AG08396 (cell line): ENCODE measurements around the gene FAM13A.
"Not testable (repeated sequence)": the region's sequence is repeated elsewhere in the genome, so short reads cannot be mapped to it uniquely, and the experiment has no call there.

Experiments
- DNase-seq: peaks from one replicate; pipeline ENCODE4 v3.0.0; 2012; ENCODE audit warnings: low spot score, mixed read lengths

The FAM13A gene

DNA sequence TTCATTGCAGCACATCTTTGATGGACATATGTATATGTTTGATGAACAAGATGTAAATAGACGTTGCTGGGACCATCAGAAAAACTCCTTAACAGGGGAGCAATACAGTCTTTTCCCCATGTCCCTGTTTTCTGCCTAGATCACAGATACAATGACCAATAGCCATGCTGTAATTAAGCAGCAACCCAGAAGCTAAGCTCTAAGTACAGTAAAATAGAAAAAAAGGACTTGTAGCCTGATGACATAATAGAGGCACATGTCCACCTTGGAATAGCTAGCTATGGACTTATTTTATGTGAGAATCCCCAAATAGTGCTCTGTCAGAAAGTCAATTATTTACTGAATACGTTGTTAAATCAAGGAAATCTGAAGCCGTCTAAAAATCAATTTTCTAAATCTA, 14.9 kb downstream of the FAM13A start:
- no peak for DNase-seq

DNA sequence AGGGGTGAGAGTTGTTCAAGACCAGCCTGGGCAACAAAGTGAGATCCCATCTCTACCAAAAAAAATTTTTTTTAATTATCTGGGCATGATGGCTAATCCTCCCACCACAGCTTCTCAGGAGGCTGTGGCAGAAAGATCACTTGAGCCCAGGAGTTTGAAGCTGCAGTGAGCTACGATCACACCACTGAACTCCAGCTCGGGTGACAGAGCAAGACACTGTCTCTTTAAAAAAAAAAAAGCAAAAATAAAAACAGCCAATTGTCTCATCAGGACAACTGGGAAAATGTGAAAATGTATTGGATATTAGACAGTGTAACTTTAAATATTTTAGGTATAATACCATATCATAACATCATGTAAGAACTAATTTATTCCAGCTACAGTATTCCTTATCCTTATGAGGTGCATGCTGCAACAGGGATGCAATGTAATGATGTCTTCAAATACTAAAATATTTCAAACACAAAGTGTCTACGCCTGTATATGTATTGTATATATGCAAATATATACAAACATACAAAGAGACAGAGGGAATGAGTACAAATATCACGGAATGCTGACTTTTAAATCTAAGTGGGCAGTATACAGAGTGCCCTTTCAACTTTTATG, 17.2 kb downstream of the FAM13A start:
- no peak for DNase-seq

DNA sequence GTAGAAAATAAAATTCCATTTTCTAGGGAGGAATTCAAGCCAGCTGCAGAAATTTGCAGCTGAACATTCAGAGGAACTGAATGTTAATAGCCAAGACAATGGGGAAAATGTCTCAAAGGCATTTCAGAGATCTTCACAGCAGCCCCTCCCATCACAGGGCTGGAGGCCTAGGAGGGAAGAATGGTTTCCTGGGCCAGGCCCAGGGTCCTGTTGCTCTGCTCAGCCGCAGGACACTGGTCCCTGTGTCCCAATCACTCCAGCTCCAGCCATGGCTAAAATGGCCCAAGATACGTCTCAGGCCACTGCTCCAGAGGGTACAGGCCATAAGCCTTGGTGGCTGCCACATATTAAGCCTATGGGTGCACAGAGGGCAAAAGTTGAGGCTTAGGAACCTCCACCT, 20.4 kb downstream of the FAM13A start:
- no peak for DNase-seq

DNA sequence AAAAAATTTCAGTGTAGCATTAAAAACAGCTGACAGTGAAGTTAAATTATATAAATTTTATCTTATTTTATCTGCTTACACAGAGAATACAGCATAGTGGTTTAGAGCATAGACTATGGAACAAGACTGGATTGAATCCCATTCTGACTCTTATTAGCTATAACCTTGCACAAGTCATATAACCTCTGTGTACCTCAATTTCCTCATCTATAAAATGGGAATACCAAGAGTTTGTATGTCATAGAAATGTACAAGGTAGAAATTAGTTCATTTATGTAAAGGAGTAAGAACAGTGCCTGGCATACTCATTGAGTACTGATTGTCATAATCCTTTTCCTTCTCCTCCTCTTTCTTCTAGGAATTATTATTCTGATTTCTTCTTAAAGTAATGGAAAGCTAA, 25.7 kb downstream of the FAM13A start:
- DNase-seq, result no peak

DNA sequence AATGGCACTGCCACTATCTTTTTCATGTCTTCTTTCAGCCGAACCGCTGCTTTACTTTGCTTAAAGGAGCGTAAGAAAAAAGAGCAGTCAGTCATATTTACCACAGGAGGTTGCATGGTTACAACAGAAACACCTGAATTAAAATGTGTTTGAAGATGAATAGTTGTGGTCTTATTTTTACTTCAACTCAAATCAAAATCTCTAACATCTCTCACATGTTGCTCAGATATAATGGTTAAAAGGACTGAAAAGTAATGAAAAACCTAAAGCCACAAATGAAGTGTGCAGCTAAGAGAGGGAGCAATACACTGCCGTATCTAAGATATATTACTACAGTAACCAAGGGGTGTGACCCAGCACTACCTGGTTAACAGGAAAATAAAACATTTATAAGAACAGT, 27.4 kb downstream of the FAM13A start:
- DNase-seq, result no peak

DNA sequence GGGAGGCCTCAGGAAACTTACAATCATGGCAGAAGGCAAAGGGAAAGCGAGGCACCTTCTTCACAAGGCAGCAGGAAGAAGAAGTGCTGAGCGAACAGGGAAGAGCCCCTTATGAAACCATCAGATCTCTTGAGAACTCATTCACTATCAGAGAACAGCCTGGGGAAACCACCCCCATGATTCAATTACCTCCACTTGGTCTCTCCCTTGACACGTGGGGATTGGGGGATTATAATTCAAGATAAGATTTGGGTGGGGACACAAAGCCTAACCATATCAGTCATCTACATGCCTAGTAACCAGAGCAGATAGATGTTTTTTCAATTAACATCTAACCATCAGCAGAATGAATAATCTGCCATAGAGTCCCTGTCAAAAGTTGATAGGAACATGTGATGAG, 30.4 kb downstream of the FAM13A start:
- DNase-seq, result no peak

DNA sequence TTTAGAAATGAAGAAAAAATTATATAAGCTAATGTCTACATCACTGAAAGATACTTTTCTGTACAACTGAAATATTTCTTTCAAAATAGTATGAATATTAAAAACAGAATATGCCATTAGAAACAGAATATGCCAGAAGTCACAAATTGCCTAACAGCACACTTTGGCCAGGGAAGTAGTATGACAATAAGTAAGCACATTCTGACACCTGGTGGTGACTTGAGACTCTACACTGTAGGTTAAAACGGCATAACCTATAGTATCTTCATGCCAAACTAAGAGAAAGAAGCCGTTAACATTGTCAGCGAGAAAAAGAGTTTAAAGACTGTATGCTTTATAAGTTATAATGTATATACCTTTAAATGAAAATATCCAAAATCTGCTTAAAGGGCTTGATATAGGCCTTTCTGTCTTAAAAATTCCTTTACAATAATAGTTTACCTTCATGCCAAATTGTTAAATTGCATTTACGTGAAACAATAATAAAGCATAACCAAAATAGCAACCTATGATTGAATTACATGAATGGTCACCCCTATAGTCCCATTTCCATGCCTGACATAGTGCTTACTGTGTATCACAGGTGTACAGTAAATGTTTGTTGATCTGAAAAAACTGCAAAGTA, 32.8 kb downstream of the FAM13A start:
- DNase-seq, result peak; percentile 64

DNA sequence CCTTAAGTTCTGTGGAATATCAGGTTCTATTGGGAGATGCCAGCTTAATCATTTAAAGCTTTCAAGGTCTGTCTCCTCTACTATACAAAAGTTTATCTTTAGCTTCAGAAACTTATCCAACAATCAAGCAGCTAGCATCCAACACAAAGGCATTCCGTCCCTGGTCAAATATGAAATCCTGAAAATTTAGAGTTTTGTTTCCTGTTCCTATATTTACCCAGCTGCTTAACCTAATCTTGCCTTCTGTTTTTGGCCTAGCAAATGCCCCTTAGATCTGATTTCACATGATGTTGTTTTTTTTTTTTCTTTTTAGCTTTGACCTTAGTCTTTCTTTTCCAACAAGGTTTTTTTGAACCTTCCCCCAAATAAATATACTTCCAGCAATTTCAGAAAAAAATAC, 33.8 kb downstream of the FAM13A start:
- no peak for DNase-seq

DNA sequence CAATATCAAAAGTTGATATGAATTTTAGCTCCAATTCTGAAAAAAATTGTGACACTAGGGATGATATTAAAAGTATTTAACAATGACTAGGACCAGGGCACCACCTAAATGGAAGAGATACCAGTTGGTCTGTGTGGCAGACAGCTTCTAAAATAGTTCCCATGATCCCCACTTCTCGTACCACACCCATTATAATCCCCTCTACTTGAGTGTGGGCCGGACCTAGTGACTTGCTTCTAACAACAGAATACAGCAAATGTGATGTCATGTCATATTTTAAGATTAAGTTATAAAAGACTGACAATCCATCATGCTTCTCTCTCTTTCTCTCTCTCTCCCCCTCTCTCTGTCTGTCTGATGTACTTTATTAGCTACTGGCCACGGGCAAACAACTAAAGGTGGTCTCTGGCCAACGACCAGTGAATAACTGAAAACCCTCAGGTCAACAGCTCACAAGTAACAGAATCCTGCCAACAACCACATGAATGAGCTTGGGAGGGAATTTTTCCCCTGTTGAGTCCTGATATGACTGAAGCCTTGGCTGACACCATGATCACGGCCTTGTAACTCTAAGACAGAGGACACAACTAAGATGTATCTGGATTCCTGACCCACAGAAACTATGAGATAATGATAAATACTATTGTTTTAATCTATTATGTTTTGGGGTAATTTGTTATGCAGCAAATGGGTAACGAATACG, 34.4 kb downstream of the FAM13A start:
- DNase-seq, result no peak

DNA sequence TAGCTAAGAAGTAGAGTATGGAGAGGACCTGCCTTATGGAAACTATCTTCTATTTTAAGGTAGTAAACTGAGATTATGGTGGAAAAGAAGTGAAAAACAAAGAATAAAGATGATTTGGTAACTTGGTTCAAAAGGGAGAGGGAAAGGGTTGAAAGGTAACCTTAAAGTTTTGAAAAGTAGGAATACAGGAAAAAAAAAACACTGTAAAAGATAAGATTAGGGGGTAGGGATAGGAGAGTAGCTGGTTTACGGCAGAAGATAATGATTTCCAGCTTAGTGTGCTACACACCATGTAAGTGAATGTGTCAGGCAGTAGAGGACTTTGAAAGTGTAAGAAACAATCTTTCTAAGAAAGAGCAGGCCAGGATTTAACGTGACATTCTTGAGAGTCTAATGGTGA, 35.3 kb downstream of the FAM13A start:
- no peak for DNase-seq

DNA sequence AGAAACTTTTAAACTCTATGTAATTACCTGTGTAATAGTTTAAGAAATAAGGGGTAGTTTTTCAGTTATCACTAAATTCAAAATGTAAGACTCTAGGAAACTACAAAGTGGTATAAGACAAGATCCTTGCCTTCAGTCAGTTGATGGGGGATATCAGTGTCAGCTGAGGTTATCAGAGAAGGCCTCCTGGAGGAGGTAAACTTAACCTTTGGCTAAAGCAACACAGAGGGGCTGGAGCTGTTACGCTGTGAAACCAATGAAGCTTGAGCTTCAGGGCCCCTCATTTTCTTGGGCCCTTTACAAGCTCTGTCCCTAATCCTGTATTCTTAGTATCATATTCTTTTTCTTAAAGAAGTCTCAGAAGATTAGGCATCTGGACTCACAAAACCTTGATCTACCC, 35.9 kb downstream of the FAM13A start:
- no peak for DNase-seq

DNA sequence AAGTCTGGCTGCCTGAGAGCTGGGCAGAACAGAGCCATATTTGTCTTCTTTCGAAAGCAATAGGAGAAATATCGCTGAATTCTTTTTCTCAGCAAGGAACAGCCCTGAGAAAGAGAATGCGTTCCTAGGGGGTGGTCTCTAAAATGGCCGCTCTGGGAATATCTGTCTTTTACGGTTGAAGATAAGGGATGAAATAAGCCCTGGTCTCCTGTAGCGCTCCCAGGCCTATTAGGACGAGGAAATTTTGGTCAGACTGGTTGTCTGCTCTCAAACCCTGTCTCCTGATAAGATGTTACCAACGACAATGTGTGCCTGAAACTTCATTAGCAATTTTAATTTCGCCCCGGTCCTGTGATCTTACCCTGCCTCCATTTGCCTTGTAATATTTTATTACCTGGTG, 42.1 kb downstream of the FAM13A start:
- not testable (repeated sequence) for DNase-seq

DNA sequence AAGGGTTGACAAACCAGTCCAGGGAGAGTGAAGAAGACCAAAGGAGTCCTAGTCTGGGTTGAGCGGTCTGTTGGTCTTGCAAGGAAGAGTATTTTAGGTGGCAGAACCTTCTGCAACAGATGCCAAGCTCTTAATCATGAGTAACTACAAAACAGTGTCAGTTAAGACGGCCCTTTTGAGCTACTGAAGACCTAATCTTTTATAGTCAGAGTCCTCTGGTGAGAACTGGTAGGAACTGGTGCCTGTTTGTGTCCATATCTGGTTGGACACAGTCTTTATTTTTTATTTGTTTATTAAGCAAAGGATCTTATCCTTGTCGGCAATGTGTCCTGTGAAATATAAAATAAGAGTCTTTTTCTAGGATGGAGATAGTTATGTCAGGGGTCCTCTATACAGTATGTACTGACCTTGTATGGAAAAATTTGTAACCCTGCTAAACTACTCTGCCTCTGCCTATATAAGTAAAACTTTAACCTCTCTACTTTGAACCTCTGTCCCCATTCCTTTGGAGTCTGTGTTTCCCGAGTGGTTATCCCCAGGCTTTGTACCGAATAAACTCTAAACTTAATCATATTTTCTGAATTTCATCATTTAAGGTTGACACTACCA, 47.1 kb downstream of the FAM13A start:
- DNase-seq, result no peak

DNA sequence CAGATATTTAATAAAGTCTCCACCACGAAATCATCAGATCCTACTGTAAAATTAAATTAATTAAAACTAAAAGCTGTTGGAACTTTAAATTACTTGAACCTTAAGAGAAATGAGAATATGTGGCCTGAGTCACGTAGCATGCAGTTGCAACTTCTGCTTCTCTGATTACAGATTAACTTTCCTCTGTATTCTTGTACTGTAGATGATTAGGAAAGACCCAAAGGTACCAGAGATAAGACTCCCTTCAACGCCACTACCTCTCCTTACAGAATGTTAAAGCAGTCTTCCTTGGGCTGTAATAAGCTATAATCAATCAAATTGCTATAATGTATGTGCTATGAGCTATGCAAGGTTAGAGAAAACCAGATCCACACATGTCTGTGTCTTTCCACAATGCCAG, 47.9 kb downstream of the FAM13A start:
- no peak for DNase-seq

DNA sequence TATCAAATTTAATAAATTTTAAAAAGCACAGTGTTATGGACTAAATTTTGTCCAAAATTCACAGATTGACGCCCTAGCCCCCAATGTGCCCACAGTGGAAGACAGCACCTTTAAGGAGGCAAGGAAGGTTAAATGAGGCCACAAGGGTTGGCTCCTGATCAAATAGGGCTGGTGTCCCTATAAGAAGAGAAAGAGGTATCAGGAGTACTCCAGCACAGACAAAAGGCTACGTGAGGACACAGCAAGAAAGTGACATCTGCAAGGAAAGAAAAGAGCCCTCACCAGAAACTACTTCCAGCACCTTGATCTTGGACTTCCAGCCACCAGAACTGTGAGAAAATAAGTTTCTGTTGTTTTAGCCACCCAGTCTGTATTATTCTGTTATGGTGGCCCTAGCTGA, 48.8 kb downstream of the FAM13A start:
- no peak for DNase-seq

DNA sequence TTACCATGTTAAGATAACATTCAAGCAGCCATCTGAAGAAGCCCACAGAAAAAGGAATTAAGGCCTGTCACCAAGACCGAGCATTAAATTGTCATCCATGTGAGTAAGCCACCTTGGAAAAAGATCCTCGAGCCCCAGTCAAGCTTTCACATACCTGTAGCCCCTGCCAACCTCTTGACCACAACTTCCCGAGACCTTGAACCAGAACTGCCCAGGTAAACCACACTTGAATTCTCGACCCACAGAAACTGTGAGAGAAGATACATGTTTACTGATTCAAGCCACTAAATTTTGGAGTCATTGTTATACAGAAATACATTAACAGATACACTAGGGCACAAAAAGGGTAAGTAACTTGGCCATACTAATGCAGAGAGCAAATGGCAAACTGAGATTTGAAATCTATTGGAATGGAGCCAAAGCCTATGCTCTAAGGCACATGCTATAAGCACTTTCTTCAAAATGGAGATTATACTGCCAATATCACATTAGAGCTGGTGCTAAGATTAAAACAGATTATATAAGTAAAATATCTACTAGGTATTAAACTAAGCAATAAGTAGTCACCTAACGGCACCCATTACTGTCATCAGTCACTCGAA, 49.5 kb downstream of the FAM13A start:
- no peak for DNase-seq

DNA sequence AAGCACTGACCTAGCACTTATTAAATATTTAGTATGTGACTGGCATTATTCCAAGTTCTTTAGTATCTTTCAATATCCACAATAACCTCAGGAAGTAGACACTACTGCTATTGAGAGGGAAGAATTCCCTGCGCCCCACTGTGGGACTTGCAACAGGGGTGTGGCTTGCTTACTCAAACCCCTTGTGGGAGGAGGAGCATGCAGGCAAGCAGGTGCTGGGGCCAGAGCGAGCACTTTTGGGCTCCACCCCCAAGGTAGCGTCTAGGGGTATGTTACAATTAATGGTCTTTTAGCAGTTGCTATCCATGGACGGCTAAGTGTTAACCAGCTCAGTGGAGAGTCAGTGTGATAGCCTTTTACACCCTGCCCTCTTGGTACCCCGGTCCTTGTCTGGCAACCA, 50.7 kb downstream of the FAM13A start:
- DNase-seq, result no peak

DNA sequence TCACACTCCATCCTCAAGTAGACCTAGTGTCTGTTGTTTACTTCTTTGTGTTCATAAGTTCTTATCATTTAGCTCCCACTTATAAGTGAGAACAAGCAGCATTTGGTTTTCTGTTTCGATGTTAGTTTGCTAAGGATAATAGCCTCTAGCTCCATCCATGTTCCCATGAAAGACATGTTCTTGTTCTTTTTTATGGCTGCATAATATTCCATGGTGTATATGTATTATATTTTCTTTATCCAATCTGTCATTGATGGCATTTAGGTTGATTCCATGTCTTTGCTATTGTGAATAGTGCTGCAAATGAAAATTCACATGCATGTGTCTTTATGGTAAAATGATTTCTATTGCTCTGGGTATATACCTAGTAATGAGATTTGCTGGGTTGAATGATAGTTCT, 51.9 kb downstream of the FAM13A start:
- not testable (repeated sequence) for DNase-seq

DNA sequence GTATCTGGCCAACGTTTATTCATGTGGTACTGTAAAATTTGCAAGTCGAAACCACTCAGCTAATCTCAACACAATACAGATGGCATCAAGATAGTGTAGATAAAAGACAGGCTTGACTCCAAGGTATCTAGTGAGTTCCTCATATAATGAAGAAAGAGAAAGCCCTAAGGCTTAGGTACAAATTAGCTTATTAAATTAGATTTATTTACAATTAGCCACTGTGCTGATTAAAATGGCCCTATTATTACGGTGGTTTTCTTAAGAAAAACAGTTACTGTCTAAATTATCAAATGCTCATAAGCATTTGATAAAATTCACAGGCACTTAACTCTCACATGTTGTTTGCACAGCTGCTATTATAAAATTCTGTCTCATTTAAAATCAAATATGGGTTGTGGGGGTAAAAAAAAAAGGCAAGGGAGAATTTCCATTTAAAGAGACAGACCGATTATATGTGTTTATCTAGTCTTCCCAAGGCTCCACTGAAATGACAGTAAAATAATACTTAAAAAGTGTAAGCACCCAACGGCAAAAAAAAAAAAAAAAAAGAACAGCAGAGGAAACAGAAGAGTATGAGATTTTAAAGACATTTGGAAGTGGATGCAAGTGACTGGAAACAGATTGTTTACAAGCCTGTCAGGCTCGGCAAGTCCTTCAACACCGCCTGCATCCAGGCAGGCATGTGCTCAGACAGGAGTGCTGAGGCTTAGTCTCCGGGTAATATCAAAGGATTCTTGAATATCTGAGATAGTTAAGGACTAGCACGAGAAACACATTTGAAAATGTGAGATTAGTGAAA, 55.1 kb downstream of the FAM13A start:
- no peak for DNase-seq

DNA sequence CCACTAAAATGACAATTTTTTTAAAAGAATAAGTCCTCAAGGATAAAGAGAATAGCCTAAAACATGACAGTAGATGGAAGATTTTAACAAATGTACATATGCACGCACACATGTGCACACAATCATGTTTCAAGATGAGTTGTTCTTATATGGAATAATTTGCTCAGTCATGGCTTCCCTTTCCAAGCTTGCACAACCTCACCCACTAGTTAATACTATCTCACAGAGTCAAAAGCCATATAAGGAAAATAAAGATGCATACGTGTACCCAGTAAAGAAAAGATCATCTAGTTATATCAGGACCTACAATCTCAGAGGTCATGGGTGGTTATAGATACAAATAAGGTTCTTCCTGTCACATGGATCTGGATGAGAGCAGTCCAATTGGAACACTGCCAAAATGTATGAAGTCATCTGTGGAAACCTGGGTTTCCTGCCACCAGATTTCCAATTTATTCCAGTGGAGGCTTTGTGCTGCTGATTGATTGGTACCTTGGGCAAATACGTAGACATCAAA, 56.1 kb downstream of the FAM13A start:
- no peak for DNase-seq

DNA sequence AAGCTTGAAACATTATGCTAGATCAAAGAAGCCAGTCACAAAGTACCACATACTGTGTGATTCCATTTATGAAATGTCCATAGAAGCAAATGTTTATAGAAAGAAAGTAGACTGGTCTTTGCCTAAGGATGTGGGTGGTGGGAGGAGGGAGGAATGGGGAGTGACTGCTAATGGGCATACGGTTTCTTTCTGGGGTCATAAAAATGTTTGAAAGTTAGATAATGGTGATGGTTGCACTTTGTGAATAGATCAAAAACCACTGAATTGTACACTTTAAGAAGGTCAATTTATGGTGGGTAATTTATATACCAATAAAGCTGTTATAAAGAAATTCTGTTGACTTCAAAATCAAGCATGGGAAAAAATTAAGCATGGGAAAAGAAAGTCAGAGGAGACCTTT, 56.6 kb downstream of the FAM13A start:
- no peak for DNase-seq

DNA sequence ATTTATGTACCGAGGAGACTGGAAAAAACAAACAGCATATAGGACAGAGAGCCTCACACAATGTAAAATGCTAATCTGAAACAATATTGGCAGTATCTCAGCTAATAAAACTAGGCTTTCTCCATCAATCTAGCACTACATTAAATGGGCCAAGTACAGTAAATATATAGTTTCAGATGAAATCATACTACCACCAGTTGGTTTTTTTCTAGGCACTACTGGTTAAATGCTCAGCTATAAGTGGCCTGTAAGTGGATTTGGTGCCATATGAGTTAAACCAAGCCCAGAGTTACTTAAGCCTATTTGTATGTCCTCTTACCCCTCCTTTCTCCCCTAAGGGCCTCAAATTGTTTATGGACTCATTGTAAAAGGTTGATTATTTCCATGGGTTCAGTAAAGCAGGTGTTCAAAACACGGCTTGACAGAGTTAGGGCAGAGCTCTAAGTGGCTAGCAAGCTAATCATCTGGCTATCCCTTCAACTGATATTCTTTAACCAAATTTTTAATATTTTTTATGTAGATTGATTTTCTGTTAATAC, 57.5 kb downstream of the FAM13A start:
- no peak for DNase-seq
